CD4-positive, alpha-beta T cell (primary cell): Measurements from ENCODE around the gene IFNAR1. TPM values are rescaled to one million over a fixed set of nuclear protein-coding genes. Genes with fewer than 3 reads are reported as not detected.

Experiments used
- total RNA-seq, 174 experiments: library from RNA in 2 of 174; stranded (reverse) in 2 of 174; gene quantifications; one replicate each; pipeline ENCODE4 v1.2.3 and lab custom pipeline; 2021 to 2026

The IFNAR1 gene
- total RNA-seq, 2 experiments from 2014 or later: 20.4 to 26.8 TPM

Other genes with a start within 250 kb of the IFNAR1 start
- 10 to 100 TPM; 26.6 to 28.2 TPM for gene IFNAR2, start 95.0 kb upstream of the IFNAR1 start, total RNA-seq
- gene IL10RB, start 58.6 kb upstream of the IFNAR1 start, total RNA-seq: 1 to 10 TPM; 7.2 to 9.2 TPM
- gene IFNGR2, start 78.4 kb downstream of the IFNAR1 start, total RNA-seq: 10 to 100 TPM; 14.6 to 17.7 TPM
- gene TMEM50B, start 155.0 kb downstream of the IFNAR1 start, total RNA-seq: 10 to 100 TPM; 38.4 to 40.3 TPM
- gene DNAJC28, start 166.7 kb downstream of the IFNAR1 start, total RNA-seq: not detected
- gene GART, start 217.1 kb downstream of the IFNAR1 start, total RNA-seq: 10 to 100 TPM; 21.8 to 25.5 TPM
- gene SON, start 218.1 kb downstream of the IFNAR1 start, total RNA-seq: 100 to 1,000 TPM; 420 to 438 TPM